GM23338 (cell line): ENCODE results near the gene RAC2.

Experiments used
- CREB1 ChIP-seq: fragments of 250-450 bp; sonication (Bioruptor Pico); IDR thresholded peaks from 2 replicates; pipeline ENCODE4 v1.5.0; 2020; ENCODE audit warnings: low read depth, mild to moderate bottlenecking, moderate library complexity
- EZH2 ChIP-seq: fragments of 200-600 bp; sonication (generic); IDR thresholded peaks from one replicate; pipeline ENCODE4 v1.8.0; 2017; ENCODE audit warnings: antibody characterized with exemption, mild to moderate bottlenecking, low read depth; ENCODE audit not compliant: unreplicated experiment
- EZH2phosphoT487 ChIP-seq: fragments of 200-600 bp; sonication (generic); IDR thresholded peaks from one replicate; pipeline ENCODE4 v1.8.1; 2018; ENCODE audit warnings: antibody characterized with exemption; ENCODE audit not compliant: unreplicated experiment
- POLR2AphosphoS5 ChIP-seq: IDR thresholded peaks from 2 replicates; pipeline ENCODE4 v1.6.1; 2016; ENCODE audit warnings: antibody characterized with exemption, low read depth
- ZNF331 ChIP-seq: fragments of 250-450 bp; sonication (Bioruptor Pico); IDR thresholded peaks from 2 replicates; pipeline ENCODE4 v1.5.0; 2020; ENCODE audit warnings: low read depth, mild to moderate bottlenecking, moderate library complexity
- TF ChIP-seq, protein P1 (sequence below), 2 experiments: fragments of 200-600 bp in 1 of 2; sonication (generic) in 1 of 2; conservative IDR thresholded peaks; 2 replicates each; pipeline versions ENCODE4 v1.5.1 to v1.6.1; 2016 to 2017; ENCODE audit warnings: antibody characterized with exemption in 2 of 2, low read depth in 2 of 2, mild to moderate bottlenecking in 2 of 2, moderate library complexity in 1 of 2
- TF ChIP-seq, protein P2 (sequence below): IDR thresholded peaks from one replicate; pipeline ENCODE4 v1.6.1; 2018; ENCODE audit warnings: antibody characterized with exemption; ENCODE audit not compliant: unreplicated experiment

DNA sequence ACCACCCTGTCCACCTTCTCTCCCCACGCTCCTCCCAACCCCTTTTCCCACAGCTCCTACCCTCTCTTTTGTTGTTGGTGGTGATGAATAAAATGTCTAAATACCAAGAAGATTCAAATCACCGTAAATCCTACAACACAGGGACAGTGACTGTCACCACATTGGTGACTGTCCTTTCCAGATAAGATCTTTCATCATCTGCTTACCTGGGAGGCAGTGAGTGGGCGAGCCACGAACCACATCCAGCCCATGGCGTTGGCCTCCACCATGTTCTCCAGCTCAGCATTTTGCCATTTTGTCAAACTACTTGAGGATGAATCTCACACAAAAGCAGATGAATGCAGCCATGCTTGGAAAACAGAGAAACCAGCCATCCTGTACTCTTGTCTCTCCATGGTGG, 31.6 kb upstream of the RAC2 start:
- TF ChIP-seq POLR2AphosphoS5 = no peak
- TF ChIP-seq, protein P1, sequence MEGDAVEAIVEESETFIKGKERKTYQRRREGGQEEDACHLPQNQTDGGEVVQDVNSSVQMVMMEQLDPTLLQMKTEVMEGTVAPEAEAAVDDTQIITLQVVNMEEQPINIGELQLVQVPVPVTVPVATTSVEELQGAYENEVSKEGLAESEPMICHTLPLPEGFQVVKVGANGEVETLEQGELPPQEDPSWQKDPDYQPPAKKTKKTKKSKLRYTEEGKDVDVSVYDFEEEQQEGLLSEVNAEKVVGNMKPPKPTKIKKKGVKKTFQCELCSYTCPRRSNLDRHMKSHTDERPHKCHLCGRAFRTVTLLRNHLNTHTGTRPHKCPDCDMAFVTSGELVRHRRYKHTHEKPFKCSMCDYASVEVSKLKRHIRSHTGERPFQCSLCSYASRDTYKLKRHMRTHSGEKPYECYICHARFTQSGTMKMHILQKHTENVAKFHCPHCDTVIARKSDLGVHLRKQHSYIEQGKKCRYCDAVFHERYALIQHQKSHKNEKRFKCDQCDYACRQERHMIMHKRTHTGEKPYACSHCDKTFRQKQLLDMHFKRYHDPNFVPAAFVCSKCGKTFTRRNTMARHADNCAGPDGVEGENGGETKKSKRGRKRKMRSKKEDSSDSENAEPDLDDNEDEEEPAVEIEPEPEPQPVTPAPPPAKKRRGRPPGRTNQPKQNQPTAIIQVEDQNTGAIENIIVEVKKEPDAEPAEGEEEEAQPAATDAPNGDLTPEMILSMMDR (conservative IDR thresholded peaks at IDR 0.05; ENCODE audit: low read depth in 2 of 2) = no peak
- no peak for TF ChIP-seq EZH2
- TF ChIP-seq ZNF331 (CRISPR knock-in tag) = no peak
- TF ChIP-seq, protein P2, sequence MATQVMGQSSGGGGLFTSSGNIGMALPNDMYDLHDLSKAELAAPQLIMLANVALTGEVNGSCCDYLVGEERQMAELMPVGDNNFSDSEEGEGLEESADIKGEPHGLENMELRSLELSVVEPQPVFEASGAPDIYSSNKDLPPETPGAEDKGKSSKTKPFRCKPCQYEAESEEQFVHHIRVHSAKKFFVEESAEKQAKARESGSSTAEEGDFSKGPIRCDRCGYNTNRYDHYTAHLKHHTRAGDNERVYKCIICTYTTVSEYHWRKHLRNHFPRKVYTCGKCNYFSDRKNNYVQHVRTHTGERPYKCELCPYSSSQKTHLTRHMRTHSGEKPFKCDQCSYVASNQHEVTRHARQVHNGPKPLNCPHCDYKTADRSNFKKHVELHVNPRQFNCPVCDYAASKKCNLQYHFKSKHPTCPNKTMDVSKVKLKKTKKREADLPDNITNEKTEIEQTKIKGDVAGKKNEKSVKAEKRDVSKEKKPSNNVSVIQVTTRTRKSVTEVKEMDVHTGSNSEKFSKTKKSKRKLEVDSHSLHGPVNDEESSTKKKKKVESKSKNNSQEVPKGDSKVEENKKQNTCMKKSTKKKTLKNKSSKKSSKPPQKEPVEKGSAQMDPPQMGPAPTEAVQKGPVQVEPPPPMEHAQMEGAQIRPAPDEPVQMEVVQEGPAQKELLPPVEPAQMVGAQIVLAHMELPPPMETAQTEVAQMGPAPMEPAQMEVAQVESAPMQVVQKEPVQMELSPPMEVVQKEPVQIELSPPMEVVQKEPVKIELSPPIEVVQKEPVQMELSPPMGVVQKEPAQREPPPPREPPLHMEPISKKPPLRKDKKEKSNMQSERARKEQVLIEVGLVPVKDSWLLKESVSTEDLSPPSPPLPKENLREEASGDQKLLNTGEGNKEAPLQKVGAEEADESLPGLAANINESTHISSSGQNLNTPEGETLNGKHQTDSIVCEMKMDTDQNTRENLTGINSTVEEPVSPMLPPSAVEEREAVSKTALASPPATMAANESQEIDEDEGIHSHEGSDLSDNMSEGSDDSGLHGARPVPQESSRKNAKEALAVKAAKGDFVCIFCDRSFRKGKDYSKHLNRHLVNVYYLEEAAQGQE = no peak
- TF ChIP-seq EZH2phosphoT487 = no peak
- TF ChIP-seq CREB1 (CRISPR knock-in tag) = no peak
